ENCODE measurements around the gene ZNF57.

The ZNF57 gene

DNA sequence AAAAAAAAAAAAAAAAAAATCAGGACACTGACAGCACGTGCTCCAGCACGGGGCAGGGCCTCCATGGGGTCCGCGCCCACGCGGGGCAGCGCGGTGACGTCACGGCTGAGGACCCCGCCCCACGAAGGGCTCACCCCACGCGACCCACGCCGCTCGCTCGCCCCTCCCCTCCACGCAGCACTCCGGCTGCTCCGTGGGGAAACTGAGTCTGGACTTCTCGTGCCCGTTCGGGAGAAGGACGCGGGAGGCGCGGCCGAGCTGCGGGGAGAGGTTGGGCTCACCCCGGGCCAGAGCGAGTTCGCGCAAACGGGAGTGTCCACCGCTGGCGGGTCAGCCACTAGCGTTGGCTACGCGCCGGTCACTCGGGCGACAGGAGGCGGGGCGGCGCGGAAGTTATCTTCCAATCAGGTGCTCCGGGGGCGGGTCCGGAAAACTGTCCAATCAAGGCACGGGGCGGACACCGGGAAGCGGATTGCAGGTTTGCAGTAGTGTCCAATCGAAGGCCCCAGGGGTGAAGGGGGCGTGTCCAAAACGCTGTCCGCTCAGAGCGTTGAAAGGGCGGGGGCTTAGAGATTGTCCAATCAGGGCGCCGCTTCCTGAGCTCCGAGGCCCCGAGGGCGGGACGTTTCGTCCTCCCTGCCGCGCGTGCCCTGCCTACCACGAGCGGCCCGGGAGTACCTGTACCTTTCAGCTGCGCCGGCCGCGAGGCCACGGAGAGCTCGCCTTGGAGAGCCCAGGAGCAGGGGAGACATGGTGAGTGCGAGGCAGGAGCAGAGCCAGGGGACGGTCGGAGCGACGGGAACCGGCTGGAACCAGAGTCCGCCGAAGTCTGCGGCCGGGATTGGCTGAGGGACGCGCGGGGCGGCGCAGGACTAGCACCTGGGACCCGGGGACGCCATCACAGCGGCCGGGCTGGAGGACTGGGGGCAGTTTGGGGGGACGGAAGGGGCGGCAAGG lies at the start of gene ZNF57 (continued):
- TF ChIP-seq ZBTB17 (tag by site-specific recombination; IDR thresholded peaks at IDR 0.05), result no peak
- peak; percentile 93 for TF ChIP-seq ZNF449 (tag by site-specific recombination; IDR thresholded peaks at IDR 0.05)
- TF ChIP-seq, protein P1, sequence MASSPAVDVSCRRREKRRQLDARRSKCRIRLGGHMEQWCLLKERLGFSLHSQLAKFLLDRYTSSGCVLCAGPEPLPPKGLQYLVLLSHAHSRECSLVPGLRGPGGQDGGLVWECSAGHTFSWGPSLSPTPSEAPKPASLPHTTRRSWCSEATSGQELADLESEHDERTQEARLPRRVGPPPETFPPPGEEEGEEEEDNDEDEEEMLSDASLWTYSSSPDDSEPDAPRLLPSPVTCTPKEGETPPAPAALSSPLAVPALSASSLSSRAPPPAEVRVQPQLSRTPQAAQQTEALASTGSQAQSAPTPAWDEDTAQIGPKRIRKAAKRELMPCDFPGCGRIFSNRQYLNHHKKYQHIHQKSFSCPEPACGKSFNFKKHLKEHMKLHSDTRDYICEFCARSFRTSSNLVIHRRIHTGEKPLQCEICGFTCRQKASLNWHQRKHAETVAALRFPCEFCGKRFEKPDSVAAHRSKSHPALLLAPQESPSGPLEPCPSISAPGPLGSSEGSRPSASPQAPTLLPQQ (tag by site-specific recombination; IDR thresholded peaks at IDR 0.05), result peak; percentile 21; the same call in 1 of the 2 replicates
- no peak for TF ChIP-seq HOXD13 (CRISPR knock-in tag; IDR thresholded peaks at IDR 0.05; ENCODE audit: borderline replicate concordance)
- TF ChIP-seq ZNF777 (tag by site-specific recombination; IDR thresholded peaks at IDR 0.05; ENCODE audit: borderline replicate concordance), result no peak
- TF ChIP-seq ZNF549 (tag by site-specific recombination; IDR thresholded peaks at IDR 0.05), result no peak
- TF ChIP-seq ZNF366 (tag by site-specific recombination; conservative IDR thresholded peaks at IDR 0.05), result no peak
- TF ChIP-seq ZNF473 (tag by site-specific recombination; IDR thresholded peaks at IDR 0.05), result no peak
- TF ChIP-seq, protein P2, sequence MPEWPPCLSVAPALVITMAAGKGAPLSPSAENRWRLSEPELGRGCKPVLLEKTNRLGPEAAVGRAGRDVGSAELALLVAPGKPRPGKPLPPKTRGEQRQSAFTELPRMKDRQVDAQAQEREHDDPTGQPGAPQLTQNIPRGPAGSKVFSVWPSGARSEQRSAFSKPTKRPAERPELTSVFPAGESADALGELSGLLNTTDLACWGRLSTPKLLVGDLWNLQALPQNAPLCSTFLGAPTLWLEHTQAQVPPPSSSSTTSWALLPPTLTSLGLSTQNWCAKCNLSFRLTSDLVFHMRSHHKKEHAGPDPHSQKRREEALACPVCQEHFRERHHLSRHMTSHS (tag by site-specific recombination; IDR thresholded peaks at IDR 0.05), result no peak
- TF ChIP-seq, protein P3, sequence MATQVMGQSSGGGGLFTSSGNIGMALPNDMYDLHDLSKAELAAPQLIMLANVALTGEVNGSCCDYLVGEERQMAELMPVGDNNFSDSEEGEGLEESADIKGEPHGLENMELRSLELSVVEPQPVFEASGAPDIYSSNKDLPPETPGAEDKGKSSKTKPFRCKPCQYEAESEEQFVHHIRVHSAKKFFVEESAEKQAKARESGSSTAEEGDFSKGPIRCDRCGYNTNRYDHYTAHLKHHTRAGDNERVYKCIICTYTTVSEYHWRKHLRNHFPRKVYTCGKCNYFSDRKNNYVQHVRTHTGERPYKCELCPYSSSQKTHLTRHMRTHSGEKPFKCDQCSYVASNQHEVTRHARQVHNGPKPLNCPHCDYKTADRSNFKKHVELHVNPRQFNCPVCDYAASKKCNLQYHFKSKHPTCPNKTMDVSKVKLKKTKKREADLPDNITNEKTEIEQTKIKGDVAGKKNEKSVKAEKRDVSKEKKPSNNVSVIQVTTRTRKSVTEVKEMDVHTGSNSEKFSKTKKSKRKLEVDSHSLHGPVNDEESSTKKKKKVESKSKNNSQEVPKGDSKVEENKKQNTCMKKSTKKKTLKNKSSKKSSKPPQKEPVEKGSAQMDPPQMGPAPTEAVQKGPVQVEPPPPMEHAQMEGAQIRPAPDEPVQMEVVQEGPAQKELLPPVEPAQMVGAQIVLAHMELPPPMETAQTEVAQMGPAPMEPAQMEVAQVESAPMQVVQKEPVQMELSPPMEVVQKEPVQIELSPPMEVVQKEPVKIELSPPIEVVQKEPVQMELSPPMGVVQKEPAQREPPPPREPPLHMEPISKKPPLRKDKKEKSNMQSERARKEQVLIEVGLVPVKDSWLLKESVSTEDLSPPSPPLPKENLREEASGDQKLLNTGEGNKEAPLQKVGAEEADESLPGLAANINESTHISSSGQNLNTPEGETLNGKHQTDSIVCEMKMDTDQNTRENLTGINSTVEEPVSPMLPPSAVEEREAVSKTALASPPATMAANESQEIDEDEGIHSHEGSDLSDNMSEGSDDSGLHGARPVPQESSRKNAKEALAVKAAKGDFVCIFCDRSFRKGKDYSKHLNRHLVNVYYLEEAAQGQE (tag by site-specific recombination; IDR thresholded peaks at IDR 0.05), result no peak
- no peak for TF ChIP-seq PRDM6 (tag by site-specific recombination; IDR thresholded peaks at IDR 0.05)
- TF ChIP-seq GLIS1 (tag by site-specific recombination; IDR thresholded peaks at IDR 0.05), result peak; percentile 22; the same call in 1 of the 2 replicates
- 0 out of 2 replicates have a peak, but pooled peaks have one; percentile 28 for TF ChIP-seq ZBTB7A (tag by site-specific recombination; IDR thresholded peaks at IDR 0.05; ENCODE audit: low read depth)
- TF ChIP-seq ZSCAN18 (tag by site-specific recombination; IDR thresholded peaks at IDR 0.05), result no peak
- TF ChIP-seq ZNF112 (tag by site-specific recombination; IDR thresholded peaks at IDR 0.05), result no peak
- peak; percentile 10; the same call in 1 of the 2 replicates for TF ChIP-seq ZEB2 (tag by site-specific recombination; IDR thresholded peaks at IDR 0.05)
- peak; percentile 44; the same call in 1 of the 2 replicates for TF ChIP-seq EGR2 (tag by site-specific recombination; IDR thresholded peaks at IDR 0.05; ENCODE audit: low read depth)
- no peak for TF ChIP-seq ZNF707 (tag by site-specific recombination; IDR thresholded peaks at IDR 0.05)
- no peak for TF ChIP-seq ZNF544 (tag by site-specific recombination; IDR thresholded peaks at IDR 0.05)
- TF ChIP-seq, protein P4, sequence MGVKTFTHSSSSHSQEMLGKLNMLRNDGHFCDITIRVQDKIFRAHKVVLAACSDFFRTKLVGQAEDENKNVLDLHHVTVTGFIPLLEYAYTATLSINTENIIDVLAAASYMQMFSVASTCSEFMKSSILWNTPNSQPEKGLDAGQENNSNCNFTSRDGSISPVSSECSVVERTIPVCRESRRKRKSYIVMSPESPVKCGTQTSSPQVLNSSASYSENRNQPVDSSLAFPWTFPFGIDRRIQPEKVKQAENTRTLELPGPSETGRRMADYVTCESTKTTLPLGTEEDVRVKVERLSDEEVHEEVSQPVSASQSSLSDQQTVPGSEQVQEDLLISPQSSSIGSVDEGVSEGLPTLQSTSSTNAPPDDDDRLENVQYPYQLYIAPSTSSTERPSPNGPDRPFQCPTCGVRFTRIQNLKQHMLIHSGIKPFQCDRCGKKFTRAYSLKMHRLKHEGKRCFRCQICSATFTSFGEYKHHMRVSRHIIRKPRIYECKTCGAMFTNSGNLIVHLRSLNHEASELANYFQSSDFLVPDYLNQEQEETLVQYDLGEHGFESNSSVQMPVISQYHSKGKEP (tag by site-specific recombination; IDR thresholded peaks at IDR 0.05), result no peak
- no peak for TF ChIP-seq ZNF433 (tag by site-specific recombination; IDR thresholded peaks at IDR 0.05; ENCODE audit: low read depth)
- TF ChIP-seq ZSCAN16 (tag by site-specific recombination; IDR thresholded peaks at IDR 0.05), result no peak
- TF ChIP-seq ZNF660 (tag by site-specific recombination; IDR thresholded peaks at IDR 0.05), result no peak
- TF ChIP-seq ZNF114 (tag by site-specific recombination; IDR thresholded peaks at IDR 0.05), result no peak
- TF ChIP-seq ZBTB1 (tag by site-specific recombination; IDR thresholded peaks at IDR 0.05), result no peak
- peak; percentile 62 for TF ChIP-seq ZNF585B (tag by site-specific recombination; IDR thresholded peaks at IDR 0.05)
